ENCODE measurements around the gene MLYCD. TPM values are rescaled to one million over a fixed set of nuclear protein-coding genes. Genes with fewer than 3 reads are reported as not detected.

MLYCD gene
- polyA plus RNA-seq, 1 donor (not counting 4 experiments of a cell fraction or from before 2014, with no cell fraction given) = 1.2 TPM

GRCh38 chr16:83937922-83938885 lies 39.3 kb downstream of the MLYCD start:
- Histone ChIP-seq H4K20me1 (ENCODE audit: control insufficient read depth, extremely low read depth, insufficient read depth, low read length) (no peaks in the 10 kb centered on the region), H3K9me1 (ENCODE audit: control insufficient read depth, extremely low read depth, insufficient read depth, low read length) (no peaks in the 10 kb centered on the region), H3K4me3 (ENCODE audit: control insufficient read depth in 2 of 3, extremely low read depth in 1 of 3, insufficient read depth in 2 of 3, low read depth in 1 of 3, low read length in 3 of 3) (no peak overlapping the region), H3K4me1 (ENCODE audit: control insufficient read depth, extremely low read depth, insufficient read depth, low read length) (no peaks in the 10 kb centered on the region), H3K9ac (ENCODE audit: control insufficient read depth, extremely low read depth, insufficient read depth, low read length) (no peak overlapping the region), H2AFZ (ENCODE audit: control insufficient read depth, low read length) (no peak overlapping the region), H3K79me2 (ENCODE audit: control insufficient read depth, insufficient read depth, low read length) (no peaks in the 10 kb centered on the region), H3K9me3 (ENCODE audit: control insufficient read depth, low read depth, low read length) (no peaks in the 10 kb centered on the region), H3K4me2 (ENCODE audit: control insufficient read depth, extremely low read depth, insufficient read depth, low read depth, low read length) (no peak overlapping the region), H3K27me3 (ENCODE audit: control insufficient read depth, extremely low read depth, insufficient read depth, low read length) (peaks cover 20% of the 10 kb centered on the region), H3K27ac (ENCODE audit: control insufficient read depth, insufficient read depth, low read length) (no peak overlapping the region), H3K36me3 (ENCODE audit: control insufficient read depth in 2 of 2, extremely low read depth in 1 of 2, insufficient read depth in 2 of 2, low read length in 2 of 2) (no peaks in the 10 kb centered on the region)
- DNase-seq (ENCODE audit: low read depth, low spot score) = no peak
- FAIRE-seq = no peak
- TF ChIP-seq EZH2 (IDR thresholded peaks at IDR 0.05; ENCODE audit: low read length) (no peak), CTCF (optimal IDR thresholded peaks at IDR 0.05 in 1 of 3, IDR thresholded peaks at IDR 0.05 in 1 of 3, conservative IDR thresholded peaks at IDR 0.05 in 1 of 3; ENCODE audit: extremely low read depth in 1 of 3, insufficient read depth in 2 of 3, low read length in 3 of 3) (no peak)
- dilution Hi-C loops (cut with MboI; ENCODE audit: extremely low pct_ligation_motif_present, low sequenced_read_pairs) = no loop called here

GRCh38 chr16:83939266-83939855 lies 40.4 kb downstream of the MLYCD start:
- Histone ChIP-seq H3K27me3 (ENCODE audit: control insufficient read depth, extremely low read depth, insufficient read depth, low read length) (peaks cover 16% of the 10 kb centered on the region), H3K27ac (ENCODE audit: control insufficient read depth, insufficient read depth, low read length) (no peak overlapping the region), H4K20me1 (ENCODE audit: control insufficient read depth, extremely low read depth, insufficient read depth, low read length) (no peaks in the 10 kb centered on the region), H3K4me2 (ENCODE audit: control insufficient read depth, extremely low read depth, insufficient read depth, low read depth, low read length) (no peak overlapping the region), H3K4me1 (ENCODE audit: control insufficient read depth, extremely low read depth, insufficient read depth, low read length) (no peaks in the 10 kb centered on the region), H3K36me3 (ENCODE audit: control insufficient read depth in 2 of 2, extremely low read depth in 1 of 2, insufficient read depth in 2 of 2, low read length in 2 of 2) (no peaks in the 10 kb centered on the region), H3K79me2 (ENCODE audit: control insufficient read depth, insufficient read depth, low read length) (no peaks in the 10 kb centered on the region), H2AFZ (ENCODE audit: control insufficient read depth, low read length) (no peak overlapping the region), H3K4me3 (ENCODE audit: control insufficient read depth in 2 of 3, extremely low read depth in 1 of 3, insufficient read depth in 2 of 3, low read depth in 1 of 3, low read length in 3 of 3) (no peak overlapping the region), H3K9ac (ENCODE audit: control insufficient read depth, extremely low read depth, insufficient read depth, low read length) (no peak overlapping the region), H3K9me3 (ENCODE audit: control insufficient read depth, low read depth, low read length) (no peaks in the 10 kb centered on the region), H3K9me1 (ENCODE audit: control insufficient read depth, extremely low read depth, insufficient read depth, low read length) (no peaks in the 10 kb centered on the region)
- dilution Hi-C loops (cut with MboI; ENCODE audit: extremely low pct_ligation_motif_present, low sequenced_read_pairs) = no loop called here
- FAIRE-seq (no peak), DNase-seq (ENCODE audit: low read depth, low spot score) (no peak)
- no peak for TF ChIP-seq CTCF (optimal IDR thresholded peaks at IDR 0.05 in 1 of 3, IDR thresholded peaks at IDR 0.05 in 1 of 3, conservative IDR thresholded peaks at IDR 0.05 in 1 of 3; ENCODE audit: extremely low read depth in 1 of 3, insufficient read depth in 2 of 3, low read length in 3 of 3)
- TF ChIP-seq EZH2 (IDR thresholded peaks at IDR 0.05; ENCODE audit: low read length) = no peak
